ENCODE data around the gene SMCO4. TPM values are rescaled to one million over a fixed set of nuclear protein-coding genes. Genes with fewer than 3 reads are reported as not detected.

SMCO4 gene
- total and polyA plus RNA-seq, 2 of the 8 experiments (the other 6 are each of a cell fraction or from before 2014, with no cell fraction given), result 33.2 to 53.9 TPM

GRCh38 chr11:93589347-93589746 lies 46.2 kb upstream of the SMCO4 start (continued):
- TF ChIP-seq RBBP5 (IDR thresholded peaks at IDR 0.05; ENCODE audit: borderline replicate concordance, low read depth, low read length) (no peak), CTBP2 (IDR thresholded peaks at IDR 0.05; ENCODE audit: borderline replicate concordance, insufficient read depth, insufficient read length, low read length) (no peak), SIX5 (IDR thresholded peaks at IDR 0.05; ENCODE audit: low read depth, low read length) (no peak), CBX8 (IDR thresholded peaks at IDR 0.05; ENCODE audit: borderline replicate concordance, low read depth, low read length) (no peak), TCF12 (IDR thresholded peaks at IDR 0.05; ENCODE audit: low read depth, low read length) (no peak)
